Fibroblast of skin of back (primary cell): ENCODE results near the gene PAPPA2.
"Not testable (repeated sequence)": the region's sequence is repeated elsewhere in the genome, so short reads cannot be mapped to it uniquely, and the experiment has no call there.

Experiments used
- DNase-seq: peaks from one replicate; pipeline ENCODE4 v3.0.0-alpha.2; 2013

PAPPA2 gene

DNA sequence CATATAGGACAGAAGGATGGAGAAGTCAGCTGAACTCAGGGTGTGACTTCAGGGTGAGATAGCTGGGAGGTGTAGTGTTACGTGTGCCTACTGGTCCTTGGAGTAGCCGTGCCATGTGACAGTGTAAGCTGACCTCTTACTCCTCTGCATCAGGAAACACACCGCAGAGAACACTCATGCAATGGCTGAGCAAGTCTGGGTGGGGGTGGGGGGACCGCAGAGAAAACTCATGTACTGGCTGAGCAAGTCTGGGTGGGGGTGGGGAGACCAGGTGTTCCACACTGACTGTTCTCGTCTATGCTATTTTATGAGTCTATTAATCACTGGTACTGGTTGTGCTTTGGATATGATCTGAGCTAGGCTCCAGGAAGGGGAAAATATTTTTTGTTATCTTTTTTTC lies 233.1 kb downstream of the PAPPA2 start:
- peak; percentile 11 for DNase-seq

DNA sequence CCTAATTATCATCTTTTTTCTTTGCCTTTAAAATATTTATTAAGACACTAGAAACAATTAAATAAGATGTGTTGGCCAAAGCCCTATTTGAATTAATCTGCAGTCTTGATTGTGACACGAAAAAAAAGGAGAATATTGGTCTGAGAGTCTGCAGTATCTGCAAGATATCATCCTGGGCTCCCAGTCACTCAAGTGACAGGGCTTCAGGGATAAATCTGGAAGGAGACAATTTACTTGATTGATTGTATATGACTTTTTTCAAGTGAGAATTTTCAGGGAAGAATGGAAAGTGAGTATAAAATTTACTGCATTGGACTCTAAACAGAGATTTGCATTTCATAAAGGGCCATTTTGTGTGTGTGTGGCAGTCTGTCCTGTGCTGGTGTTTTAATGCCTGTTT lies 233.7 kb downstream of the PAPPA2 start:
- DNase-seq: no peak

DNA sequence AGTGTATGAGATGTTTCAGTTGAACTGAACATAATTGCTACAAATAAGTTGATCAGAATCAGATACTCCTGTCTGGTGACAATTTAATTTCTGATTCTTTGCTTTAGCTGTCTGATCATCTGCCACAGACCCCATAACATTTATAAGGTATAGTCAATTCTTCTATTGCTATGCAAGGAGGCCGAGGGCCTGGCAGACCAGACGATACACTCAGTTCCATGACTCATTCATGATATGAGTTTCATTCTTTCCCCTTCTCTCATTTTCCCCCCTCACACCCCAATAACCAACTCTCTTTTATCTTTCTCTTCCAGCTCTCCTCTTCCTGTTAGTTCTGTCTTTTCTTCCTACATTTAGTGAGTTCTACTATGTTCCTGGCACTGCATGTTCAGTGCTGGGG lies 236.8 kb downstream of the PAPPA2 start:
- DNase-seq: no peak

DNA sequence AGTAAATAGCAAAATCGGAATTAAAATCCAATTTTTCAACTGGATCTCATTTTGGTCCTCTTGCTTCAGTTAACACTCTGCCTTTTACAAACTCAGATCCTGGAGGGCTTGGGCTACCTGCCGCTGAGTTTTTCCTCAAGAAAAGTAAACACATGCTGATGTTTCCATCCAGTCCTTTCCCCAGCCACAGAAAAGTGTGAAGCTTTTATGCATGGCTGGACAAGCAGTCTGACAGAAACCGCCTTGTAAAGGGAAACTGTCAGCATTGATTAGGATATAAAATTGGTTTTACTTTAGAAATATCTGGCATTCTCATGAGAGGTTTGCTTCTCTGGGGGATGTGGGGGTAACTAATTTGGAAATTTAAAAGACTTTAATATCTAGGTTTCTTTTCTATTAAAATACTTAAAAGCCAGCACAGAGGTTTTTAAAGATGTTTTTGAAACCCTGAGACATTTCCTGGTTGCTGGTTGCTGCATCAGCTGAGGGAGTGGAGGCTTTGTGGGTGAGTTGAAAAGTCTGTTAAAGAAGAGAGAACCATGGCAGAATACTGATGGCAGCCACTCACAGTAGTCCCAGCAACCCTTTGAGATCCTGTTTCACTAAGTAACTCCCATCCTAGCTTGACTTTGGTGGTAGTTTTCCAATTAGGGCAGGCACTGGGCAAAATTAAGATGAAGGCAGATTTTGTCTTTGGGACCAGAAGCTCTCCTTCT lies 238.3 kb downstream of the PAPPA2 start:
- DNase-seq: no peak

DNA sequence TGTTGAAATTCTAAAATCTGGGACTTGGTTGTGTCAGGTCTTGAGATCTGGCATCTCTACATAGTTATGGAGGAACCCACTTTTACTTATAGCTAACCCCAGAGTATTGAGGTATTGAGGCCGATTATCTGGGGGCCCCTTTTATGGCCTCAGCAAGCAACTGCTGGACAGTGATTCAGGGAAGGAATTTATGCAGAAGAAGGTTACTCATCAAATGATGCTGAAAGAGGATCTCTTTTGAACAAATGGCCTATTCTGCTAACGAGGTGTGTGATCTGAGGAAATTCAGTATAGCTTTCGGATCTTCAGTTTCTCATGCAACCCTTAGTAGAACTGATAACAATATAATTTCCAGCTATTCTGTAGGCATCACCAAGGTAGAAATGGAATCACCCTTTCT lies 239.9 kb downstream of the PAPPA2 start:
- DNase-seq: no peak

DNA sequence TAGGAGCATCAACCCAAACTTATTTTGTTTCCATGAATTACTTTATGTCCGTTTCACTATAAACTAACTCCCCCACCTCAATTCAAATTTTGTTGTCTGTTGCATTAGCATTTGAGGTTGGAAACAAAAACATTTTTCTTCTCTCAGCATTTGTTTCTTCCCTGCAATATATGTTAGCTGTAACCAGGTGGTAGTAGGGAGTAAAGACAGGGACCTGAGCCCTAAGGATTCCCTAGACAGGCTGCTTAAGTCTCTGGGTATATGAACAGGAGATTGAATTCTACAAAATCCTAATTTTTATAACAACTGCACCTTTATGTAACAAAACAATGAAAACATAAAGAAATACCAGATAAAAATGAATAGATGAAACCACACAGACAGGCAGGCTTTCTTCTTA lies 242.6 kb downstream of the PAPPA2 start:
- no peak for DNase-seq

GRCh38 chr1:176717066-176717750 lies 254.2 kb downstream of the PAPPA2 start:
- no peak for DNase-seq

GRCh38 chr1:176719447-176719846 lies 256.5 kb downstream of the PAPPA2 start:
- DNase-seq: no peak

DNA sequence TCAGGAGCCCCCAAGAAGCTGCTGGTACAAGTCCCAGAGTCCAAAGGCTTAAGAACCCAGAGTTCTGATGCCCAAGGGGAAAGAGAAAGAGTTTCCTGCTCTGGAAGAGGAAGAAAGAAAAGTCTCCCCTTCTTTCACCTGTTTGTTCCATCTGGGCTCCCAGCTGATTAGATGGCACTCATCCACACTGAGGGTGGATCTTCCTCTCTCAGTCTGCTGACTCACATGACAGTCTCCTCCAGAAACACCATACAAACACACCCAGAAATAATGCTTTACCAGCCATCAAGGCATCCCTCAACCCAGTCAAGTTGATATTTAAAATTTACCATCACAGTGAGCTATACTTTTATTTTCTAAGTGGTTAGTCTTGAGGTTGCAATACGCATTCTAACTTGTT lies 257.9 kb downstream of the PAPPA2 start:
- DNase-seq: no peak

DNA sequence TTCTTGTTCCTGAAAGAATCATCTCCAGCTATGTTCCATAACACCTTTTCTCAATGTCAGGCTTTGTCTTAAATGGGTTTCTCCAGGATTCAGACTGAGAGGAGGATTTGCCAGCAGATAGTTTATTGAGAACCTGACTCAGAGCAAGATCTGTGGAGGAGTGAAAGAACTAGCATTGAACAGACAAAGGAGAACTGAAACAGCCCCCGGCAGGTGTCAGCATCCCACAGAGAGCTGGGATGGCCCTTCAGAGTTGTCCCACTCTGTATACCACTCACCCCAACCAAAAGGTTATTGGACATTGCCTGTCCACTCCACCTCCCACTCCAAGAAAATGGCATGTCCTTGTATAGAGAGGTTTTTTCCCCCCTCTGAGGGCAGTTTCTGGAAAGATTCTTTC lies 270.7 kb downstream of the PAPPA2 start:
- no peak for DNase-seq

GRCh38 chr1:176735201-176735600 lies 272.2 kb downstream of the PAPPA2 start:
- DNase-seq: peak; percentile 13

DNA sequence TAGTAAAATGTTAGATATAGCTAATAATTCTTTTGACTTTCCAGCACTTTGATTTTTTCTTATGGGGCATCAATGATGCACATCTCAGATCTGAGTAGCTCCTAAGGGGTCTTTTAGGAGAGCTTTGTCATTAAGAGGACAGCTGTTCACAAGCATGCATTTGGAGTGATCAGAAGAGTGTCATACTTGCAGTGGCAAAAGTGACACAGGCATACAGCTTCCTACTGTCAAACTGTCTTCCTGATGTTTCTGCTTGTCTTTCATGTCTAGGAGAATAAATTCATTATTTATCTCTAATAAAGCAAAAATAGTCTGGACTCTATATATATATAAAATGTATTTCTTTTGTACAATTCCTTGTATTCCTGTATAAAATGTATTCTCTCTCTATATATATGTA lies 273.0 kb downstream of the PAPPA2 start:
- no peak for DNase-seq

DNA sequence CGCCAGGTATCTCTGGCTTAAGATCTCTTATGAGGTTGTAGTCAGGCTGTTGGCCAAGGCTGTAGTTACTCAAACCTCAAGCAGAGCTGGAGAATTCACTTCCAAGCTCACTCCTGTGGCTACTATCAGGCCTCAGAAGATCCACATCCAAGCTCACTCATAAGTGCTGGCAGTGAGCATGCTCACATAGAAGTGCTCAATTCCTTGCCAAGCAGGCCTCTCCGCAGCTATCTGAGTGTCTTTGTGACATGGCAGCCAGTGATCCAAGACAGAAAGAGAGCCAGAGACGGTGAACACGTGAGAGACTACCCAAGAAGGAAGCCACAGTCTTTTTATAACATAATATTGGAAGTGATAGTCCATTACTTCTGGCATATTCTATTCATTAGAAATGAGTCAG lies 278.2 kb downstream of the PAPPA2 start:
- no peak for DNase-seq

DNA sequence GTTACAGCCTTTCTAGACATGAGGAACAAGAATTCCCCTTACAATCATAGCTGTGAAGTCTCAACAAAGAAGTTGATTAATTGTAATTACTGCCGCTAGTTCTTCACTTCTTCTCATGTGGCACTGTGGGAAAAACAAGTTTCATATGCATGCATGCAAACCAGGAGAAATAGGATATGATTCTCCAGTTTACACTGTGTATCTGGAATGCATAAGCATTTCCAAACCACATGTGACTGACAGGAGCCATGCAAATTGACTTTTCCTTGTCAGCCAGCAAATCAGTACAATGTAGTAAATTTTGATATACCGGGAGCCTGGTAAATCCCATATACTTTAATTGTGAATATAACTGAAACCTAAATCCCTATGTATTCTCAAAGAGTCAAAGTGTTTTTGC lies 279.3 kb downstream of the PAPPA2 start:
- DNase-seq: no peak

GRCh38 chr1:176744142-176744541 lies 281.2 kb downstream of the PAPPA2 start:
- no peak for DNase-seq

GRCh38 chr1:176745945-176746344 lies 283.0 kb downstream of the PAPPA2 start:
- DNase-seq: peak; percentile 12

GRCh38 chr1:176752505-176752904 lies 289.5 kb downstream of the PAPPA2 start:
- DNase-seq: no peak

DNA sequence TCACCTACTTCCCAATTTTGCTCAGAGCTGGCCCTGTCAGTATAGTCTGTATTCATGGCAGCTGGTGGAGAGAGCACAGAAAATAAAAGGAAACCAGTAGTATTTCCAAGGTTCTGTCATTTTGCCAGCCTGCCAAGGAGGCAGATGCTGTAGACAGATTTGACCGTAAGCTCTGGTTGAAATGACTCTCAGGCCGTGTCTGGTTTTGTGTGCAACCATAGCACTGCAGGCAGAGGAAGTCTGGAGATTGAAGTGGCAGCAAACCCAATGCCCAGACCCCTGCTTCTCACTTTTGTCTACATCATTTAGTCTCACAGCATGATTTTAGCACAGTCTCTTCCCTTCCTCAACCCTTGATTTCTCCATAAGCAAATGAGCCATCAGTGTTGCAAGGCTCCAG lies 291.7 kb downstream of the PAPPA2 start:
- no peak for DNase-seq

- not testable (repeated sequence) for DNase-seq
Observed at GRCh38 chr1:176756817-176757216, 293.8 kb downstream of the PAPPA2 start.

DNA sequence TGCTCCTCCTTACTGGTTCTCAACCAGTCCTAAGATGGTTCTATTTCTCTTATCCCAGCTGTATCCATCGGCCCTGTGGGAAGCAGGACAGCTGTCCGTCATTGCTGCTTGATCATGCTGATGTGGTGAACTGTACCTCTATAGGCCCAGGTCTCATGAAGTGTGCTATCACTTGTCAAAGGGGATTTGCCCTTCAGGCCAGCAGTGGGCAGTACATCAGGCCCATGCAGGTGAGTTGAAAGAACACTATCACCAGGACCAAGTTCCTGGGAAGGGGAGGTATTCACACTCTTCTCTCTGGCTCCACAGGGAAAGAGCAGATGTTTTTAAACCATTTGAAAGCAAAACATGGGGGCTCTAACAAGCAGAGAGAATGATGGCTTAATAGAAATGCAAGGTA lies 302.6 kb downstream of the PAPPA2 start:
- DNase-seq: no peak

DNA sequence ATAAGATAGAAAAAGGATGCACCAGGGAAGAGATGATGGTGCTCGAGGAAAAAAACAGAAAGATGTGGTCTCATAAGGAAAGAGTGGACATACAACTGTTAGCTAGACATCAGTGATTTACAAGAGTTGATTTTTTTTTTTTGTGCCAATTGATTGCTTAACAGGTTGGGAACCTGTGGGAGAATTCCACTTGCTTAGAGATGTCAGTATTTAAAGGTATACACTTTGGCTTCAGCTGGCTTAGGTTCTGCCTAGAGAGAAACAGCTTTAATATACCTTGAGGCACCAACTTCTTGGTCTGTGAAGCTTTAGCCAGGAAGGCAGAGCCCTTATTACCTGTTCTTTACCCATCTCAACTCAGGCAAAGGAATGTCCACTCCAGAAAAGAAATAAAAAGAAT lies 303.8 kb downstream of the PAPPA2 start:
- DNase-seq: no peak

GRCh38 chr1:176767714-176768136 lies 304.8 kb downstream of the PAPPA2 start:
- no peak for DNase-seq

DNA sequence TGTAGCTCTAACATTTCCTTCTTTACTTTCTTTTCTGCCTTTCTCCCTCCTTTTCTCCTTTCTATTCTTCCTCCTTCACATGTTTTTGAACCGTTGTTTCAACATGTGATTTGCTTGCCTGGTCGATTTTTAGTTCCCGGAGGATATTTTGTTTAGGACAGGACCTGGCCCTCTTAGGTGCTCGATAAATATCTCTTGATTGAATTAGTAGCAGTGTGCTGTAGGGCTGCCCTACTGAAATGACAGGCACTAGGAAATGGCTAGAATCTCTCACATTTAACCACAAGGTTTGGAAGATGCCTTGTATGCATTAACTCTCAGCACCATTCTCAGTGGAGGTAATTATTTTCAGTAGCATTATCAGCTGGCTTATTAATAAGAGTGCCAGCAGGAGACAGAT lies 305.6 kb downstream of the PAPPA2 start:
- no peak for DNase-seq

DNA sequence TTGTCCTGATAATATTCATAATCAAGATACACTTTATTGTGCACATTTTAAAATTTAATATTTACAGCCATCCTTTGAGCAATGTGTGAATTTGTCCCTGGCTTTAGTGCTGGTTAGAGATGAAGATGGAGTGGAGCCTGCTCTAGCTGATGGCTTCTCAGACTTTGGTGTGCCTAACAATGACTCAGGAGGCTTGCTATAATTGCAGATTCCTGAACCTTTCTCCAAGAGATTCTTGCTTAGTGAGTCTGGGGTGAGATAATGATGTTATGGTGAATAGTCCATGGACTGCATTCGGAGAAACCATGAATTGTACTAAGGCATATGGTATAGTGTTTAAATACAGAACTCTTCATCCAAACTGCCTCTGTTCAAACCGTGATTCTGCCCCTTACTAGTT lies 307.1 kb downstream of the PAPPA2 start:
- no peak for DNase-seq

- DNase-seq: no peak
Observed at GRCh38 chr1:176773038-176773437, 310.1 kb downstream of the PAPPA2 start.
